Naive B cell (primary cell): ENCODE measurements around the gene PERM1. TPM values are rescaled to one million over a fixed set of nuclear protein-coding genes. Genes with fewer than 3 reads are reported as not detected.
"Not testable (repeated sequence)": the region's sequence is repeated elsewhere in the genome, so short reads cannot be mapped to it uniquely, and the experiment has no call there.

ENCODE experiments used
- ATAC-seq, 2 donors: fragments of 150-1000 bp; cut with Tn5 transposase; 2 replicates each; pipeline ENCODE4 v1.10.0; 2021; ENCODE audit warnings: low read depth in 2 of 2, mild to moderate bottlenecking in 2 of 2, moderate library complexity in 2 of 2
- DNase-seq: peaks from one replicate; pipeline ENCODE4 v3.0.0; 2022
- H3K27ac Mint-ChIP-seq, 6 donors: one replicate each; pipeline ENCODE4 v1.8.0; 2020 to 2022; ENCODE audit warnings: mild to moderate bottlenecking in 6 of 6, mixed read lengths in 6 of 6, moderate library complexity in 5 of 6, inconsistent platforms in 2 of 6
- H3K27me3 Mint-ChIP-seq, 3 donors: one replicate each; pipeline ENCODE4 v1.8.0; 2021 to 2022; ENCODE audit warnings: mixed read lengths in 3 of 3, mild to moderate bottlenecking in 1 of 3
- H3K36me3 Mint-ChIP-seq, 2 donors: one replicate each; pipeline ENCODE4 v1.8.0; 2020 to 2022; ENCODE audit warnings: mixed read lengths in 2 of 2, inconsistent platforms in 1 of 2, mild to moderate bottlenecking in 1 of 2
- H3K4me1 Mint-ChIP-seq, 3 donors: one replicate each; pipeline ENCODE4 v1.8.0; 2020 to 2022; ENCODE audit warnings: mixed read lengths in 3 of 3, inconsistent platforms in 1 of 3, mild to moderate bottlenecking in 1 of 3, moderate library complexity in 1 of 3
- H3K4me3 Mint-ChIP-seq, 8 donors: one replicate each; pipeline ENCODE4 v1.8.0; 2020 to 2022; ENCODE audit warnings: mild to moderate bottlenecking in 8 of 8, mixed read lengths in 8 of 8, moderate library complexity in 8 of 8, inconsistent platforms in 2 of 8
- H3K9me3 Mint-ChIP-seq, 7 donors: one replicate each; pipeline ENCODE4 v1.8.0; 2020 to 2022; ENCODE audit warnings: mixed read lengths in 7 of 7, mild to moderate bottlenecking in 5 of 7, inconsistent platforms in 2 of 7, moderate library complexity in 1 of 7
- polyA plus RNA-seq, 6 donors: library from polyadenylated mRNA; unstranded; fragments of 300-500 nt; fragmentation: Illumina TruSeq; gene quantifications; one replicate each; pipeline ENCODE4 v1.2.3, GENCODE V29; 2021; ENCODE audit warnings: low read depth in 6 of 6

The PERM1 gene
- polyA plus RNA-seq, 6 donors from 2014 or later = not detected

DNA sequence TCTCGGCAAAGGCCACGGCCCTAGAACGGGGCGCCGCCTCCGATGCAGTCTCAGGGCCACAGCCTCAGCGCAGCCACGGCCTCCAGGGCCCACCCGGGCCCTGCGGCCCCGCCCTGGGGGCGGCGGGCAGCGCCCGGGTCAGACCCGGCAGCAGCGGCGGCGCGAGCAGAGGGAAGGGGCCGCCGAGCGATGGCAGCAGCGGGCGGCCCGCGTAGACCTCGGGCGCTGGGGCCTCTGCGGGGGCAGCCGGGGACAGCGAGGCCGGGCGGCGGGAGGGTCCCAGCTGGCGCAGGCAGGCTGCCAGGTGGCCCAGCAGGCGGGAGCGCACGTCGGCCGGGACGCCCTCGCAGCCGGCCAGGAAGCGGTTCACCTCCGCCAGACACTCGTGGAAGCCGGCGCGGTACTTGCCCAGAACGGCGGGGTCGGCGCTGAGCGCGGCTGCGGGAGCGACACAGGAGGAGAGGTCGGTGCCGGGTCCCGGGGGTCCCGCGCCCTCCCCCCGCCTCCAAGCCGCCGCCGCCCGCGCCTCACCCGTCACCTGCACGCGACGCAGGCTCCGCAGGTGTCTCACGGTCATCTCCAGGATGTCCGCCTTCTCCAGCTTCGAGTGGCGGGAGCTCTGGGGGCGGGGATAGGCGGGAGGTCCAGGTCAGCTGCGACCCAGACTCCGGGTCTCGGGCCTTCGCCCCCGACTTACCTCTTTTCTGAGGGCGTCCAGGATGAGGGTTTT lies 17.3 kb upstream of the PERM1 start:
- ATAC-seq = peak; percentile 5 to 8
- DNase-seq = peak; percentile 39
- peaks cover 15 to 20% (median 19%) of the 10 kb centered on the region in 3 donors for H3K4me1 Mint-ChIP-seq
- H3K27me3 Mint-ChIP-seq = peaks cover 27 to 52% (median 37%) of the 10 kb centered on the region in 3 donors
- H3K27ac Mint-ChIP-seq = peak overlapping the region in 1 of 6 donors; percentile 71
- peak overlapping the region; percentile 30 to 79 (median 64) for H3K4me3 Mint-ChIP-seq
- H3K9me3 Mint-ChIP-seq = no peaks in the 10 kb centered on the region
- no peaks in the 10 kb centered on the region for H3K36me3 Mint-ChIP-seq

DNA sequence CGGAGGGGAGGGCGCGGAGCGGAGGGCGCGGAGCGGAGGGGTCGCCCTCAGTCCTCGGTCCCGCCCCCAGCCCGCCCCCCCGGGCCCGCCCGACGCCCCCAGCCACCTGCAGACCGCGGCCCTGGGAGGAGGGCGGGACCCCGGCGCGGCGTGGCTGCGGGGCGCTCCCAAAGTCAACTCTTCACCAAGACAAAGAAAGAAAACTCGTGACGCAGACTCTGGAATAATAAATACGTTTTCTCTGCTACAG lies 16.8 kb upstream of the PERM1 start:
- ATAC-seq (no peak), DNase-seq (no peak)
- Mint-ChIP-seq H3K27ac (peak overlapping the region in 2 of 6 donors; percentile 71 to 87), H3K4me3 (peak overlapping the region in 6 of 8 donors; percentile 43 to 79 (median 51)), H3K36me3 (no peaks in the 10 kb centered on the region), H3K4me1 (peaks cover 15 to 20% (median 19%) of the 10 kb centered on the region in 3 donors), H3K27me3 (peaks cover 27 to 50% (median 35%) of the 10 kb centered on the region in 3 donors), H3K9me3 (no peaks in the 10 kb centered on the region)

DNA sequence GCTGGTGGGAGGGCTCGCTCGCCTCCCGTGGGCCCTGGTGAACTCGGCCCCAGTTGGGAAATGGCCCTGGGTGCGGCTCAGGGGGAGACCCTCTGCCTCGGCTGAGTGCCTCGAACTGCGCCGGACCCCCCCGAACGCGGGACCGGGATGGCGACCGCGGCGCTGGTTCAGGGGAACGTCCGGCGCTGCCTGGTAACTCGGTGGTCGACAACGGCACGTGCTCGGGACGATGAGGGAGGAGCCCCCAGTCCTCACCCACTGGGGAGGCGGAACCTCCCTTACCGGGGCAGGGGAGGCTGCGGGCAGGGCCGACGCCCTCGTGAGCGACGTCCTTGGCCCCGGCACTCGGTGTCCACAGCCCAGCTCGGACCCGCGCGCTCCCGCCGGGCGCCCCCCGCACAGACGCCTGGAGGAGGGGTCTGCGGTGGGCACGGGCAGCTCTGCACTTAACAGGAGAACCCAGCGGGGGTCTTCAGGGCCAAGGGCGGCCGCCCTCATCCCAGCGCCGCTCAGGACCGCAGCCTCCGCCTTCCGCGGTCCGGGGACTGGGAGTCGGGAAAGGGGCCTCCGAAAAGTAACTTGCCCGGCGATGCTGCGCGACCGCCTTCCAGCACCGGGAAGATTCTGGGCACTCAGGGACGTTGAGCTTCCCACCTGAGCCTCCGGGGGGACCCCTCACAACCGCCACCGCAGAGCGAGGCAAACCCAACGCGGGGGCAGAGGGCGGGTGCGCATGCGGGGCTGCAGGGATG lies 16.3 kb upstream of the PERM1 start:
- Mint-ChIP-seq H3K27ac (peak overlapping the region in 2 of 6 donors; percentile 71 to 87), H3K27me3 (peaks cover 24 to 50% (median 35%) of the 10 kb centered on the region in 3 donors), H3K36me3 (no peaks in the 10 kb centered on the region), H3K9me3 (no peaks in the 10 kb centered on the region), H3K4me1 (peaks cover 15 to 20% (median 19%) of the 10 kb centered on the region in 3 donors), H3K4me3 (peak overlapping the region in 6 of 8 donors; percentile 38 to 79 (median 58))
- no peak for DNase-seq
- ATAC-seq = no peak

DNA sequence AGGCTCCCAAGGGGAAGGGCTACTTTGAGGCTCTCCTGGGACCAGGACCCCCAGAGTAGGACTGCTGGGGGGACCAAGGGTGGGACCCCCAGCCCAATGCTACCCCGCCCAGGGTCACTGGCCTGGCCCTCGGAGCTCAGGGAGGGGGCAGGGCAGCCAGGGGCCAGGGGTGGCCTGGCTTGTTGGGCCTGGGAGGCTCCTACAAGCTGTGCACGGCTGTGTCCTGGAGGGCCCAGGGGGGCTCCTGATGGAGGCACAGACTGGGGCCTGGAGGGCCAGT lies 15.8 kb upstream of the PERM1 start:
- DNase-seq (no peak), ATAC-seq (no peak)
- peaks cover 15 to 20% (median 19%) of the 10 kb centered on the region in 3 donors for H3K4me1 Mint-ChIP-seq
- H3K36me3 Mint-ChIP-seq = peaks cover 1 to 3% of the 10 kb centered on the region in 2 donors
- H3K27ac Mint-ChIP-seq = peak overlapping the region in 2 of 6 donors; percentile 59 to 71
- peak overlapping the region in 2 of 8 donors; percentile 25 to 48 for H3K4me3 Mint-ChIP-seq
- H3K9me3 Mint-ChIP-seq = peaks cover 0 to 2% (median 0%) of the 10 kb centered on the region in 7 donors
- H3K27me3 Mint-ChIP-seq = peaks cover 23 to 51% (median 40%) of the 10 kb centered on the region in 3 donors

DNA sequence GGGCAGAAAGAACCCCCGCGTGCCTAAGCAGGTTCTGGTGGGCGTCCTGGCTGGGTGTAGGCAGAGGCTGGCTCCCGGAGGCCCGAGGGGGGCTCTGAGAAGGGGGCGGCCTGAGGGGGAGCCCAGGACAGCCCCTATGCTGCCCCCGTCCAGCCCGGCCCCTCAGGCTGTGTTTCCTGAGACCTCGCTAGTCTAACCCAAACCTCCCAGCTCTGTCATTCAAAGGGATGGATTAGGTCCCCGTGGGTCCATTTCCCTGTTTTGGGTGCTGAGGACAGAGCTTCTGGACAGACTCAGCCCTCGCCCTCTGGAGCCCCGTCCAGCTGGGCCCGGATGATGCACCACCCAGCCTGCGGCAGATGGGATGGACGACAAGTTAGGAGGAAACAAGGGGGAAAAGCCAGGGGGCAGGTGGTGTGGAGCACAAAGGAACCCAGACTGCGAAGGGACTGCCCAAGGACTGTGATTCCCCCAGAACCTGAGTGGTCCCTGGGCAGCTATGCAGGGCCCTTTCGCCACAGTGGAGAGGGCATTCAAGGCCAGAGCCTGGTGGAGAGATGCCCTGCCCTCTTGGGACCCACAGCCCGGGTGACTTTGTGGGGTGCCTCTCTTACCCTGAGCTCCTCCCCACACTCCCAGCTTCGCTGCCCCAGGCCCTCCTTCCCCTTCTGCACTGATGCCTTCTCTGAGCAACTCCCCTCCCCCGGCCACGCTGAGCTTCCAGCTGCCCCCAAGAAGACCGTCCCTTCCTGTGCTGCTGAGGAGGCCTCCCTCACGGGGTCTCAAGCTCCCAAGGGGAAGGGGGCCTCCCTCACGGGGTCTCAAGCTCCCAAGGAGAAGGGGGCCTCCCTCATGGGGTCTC lies 15.2 kb upstream of the PERM1 start:
- DNase-seq (no peak), ATAC-seq (no peak)
- peaks cover 26 to 57% (median 46%) of the 10 kb centered on the region in 3 donors for H3K27me3 Mint-ChIP-seq
- H3K27ac Mint-ChIP-seq = peak overlapping the region in 3 of 6 donors; percentile 59 to 88 (median 71)
- peaks cover 6 to 7% of the 10 kb centered on the region in 2 donors for H3K36me3 Mint-ChIP-seq
- H3K9me3 Mint-ChIP-seq = peaks cover 0 to 6% (median 0%) of the 10 kb centered on the region in 7 donors
- H3K4me3 Mint-ChIP-seq = peak overlapping the region in 5 of 8 donors; percentile 26 to 77 (median 51)
- peaks cover 15 to 19% (median 17%) of the 10 kb centered on the region in 3 donors for H3K4me1 Mint-ChIP-seq

DNA sequence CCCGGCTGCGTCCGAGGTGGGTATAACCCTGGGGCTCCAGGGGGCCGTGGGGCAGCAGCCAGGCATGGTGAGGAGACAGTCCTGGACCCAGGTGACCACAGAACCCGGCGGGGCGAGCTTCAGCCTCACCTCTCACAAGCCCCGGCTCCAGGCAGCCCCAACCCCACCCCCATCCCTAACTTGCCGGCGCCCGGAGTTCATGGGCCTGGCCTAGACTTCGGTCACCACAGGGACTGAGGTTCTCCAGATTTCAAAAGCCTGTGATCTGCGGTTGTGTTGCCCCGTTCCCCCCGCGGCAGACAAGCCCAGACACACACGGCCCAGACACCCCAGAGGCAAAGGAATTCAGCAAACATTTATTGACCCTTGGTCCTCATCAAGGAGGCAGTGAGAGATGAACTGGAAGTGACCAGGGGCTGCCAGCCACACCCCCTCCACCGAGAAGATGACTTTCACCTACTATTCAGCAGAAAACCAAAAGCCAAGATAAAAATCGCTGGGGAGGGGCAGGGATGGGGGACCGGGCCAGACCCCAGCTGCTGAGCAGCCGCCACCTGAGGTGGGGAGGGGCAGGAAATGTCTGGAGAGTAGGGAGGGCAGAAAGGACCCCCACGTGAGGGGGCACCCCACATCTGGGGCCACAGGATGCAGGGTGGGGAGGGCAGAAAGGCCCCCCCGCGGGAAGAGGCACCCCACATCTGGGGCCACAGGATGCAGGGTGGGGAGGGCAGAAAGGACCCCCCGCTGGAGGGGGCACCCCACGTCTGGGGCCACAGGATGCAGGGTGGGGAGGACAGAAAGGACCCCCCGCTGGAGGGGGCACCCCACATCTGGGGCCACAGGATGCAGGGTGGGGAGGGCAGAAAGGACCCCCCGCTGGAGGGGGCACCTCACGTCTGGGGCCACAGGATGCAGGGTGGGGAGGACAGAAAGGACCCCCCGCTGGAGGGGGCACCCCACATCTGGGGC lies 14.1 kb upstream of the PERM1 start:
- H3K9me3 Mint-ChIP-seq = peaks cover 0 to 7% (median 3%) of the 10 kb centered on the region in 7 donors
- H3K27ac Mint-ChIP-seq = peak overlapping the region in 1 of 6 donors; percentile 61
- ATAC-seq (no peak), DNase-seq (no peak)
- peaks cover 29 to 66% (median 54%) of the 10 kb centered on the region in 3 donors for H3K27me3 Mint-ChIP-seq
- H3K4me3 Mint-ChIP-seq = peak overlapping the region in 2 of 8 donors; percentile 15 to 57
- H3K4me1 Mint-ChIP-seq = peaks cover 12 to 20% (median 13%) of the 10 kb centered on the region in 3 donors
- H3K36me3 Mint-ChIP-seq = peaks cover 6 to 13% of the 10 kb centered on the region in 2 donors

DNA sequence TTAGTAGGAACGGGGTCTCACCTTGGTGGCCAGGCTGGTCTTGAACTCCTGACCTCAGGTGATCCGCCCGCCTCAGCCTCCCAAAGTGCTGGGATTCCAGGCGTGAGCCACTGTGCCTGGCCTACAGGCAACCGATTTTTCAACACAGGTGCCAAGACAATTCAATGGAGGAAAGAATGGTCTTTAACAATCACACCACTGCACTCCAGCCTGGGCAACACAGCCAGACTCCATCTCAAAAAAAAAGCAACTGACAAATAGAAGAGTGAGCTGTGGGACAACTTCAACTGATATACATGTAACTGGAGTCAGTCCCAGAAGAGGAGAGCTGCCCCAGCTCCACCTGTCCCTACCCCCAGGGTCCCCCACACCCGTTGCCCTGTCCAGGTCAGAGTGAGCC lies 12.7 kb upstream of the PERM1 start:
- peaks cover 6 to 16% (median 11%) of the 10 kb centered on the region in 3 donors for H3K4me1 Mint-ChIP-seq
- H3K27ac Mint-ChIP-seq, H3K9me3 Mint-ChIP-seq, DNase-seq, ATAC-seq: not testable (repeated sequence)
- peaks cover 29 to 73% (median 51%) of the 10 kb centered on the region in 3 donors for H3K27me3 Mint-ChIP-seq
- H3K4me3 Mint-ChIP-seq = peak overlapping the region in 1 of 8 donors; percentile 20
- peaks cover 6 to 13% of the 10 kb centered on the region in 2 donors for H3K36me3 Mint-ChIP-seq

DNA sequence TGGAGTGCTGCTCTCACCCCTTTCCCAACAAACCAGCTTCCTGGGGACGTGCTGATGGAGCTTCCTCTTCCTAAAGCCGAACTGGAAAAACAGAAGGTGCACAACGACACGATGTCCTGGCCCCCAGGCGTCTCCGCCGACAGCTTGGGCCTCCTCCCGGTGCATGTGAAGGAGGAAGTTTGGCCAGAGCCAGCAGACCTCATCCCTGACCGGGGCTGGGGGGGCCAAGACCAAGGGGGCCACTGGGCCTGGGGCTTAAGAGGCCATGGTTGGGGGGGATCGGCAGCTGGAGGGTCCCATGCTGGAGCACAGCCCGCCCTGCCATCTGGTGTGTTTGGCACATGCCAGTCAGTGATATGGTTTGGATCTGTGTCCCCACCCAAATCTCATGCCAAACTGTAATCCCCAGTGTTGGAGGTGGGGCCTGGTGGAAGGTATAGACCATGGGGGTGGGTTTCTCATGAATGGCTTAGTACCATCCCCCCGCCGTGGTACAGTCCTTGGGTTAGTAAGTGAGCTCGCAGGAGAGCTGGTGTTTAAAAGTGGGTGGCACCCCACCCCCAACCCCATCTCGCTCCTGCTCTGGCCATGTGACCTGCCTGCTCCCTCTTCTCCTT lies 11.6 kb upstream of the PERM1 start:
- Mint-ChIP-seq H3K27ac (no peak overlapping the region), H3K9me3 (peaks cover 0 to 7% (median 4%) of the 10 kb centered on the region in 7 donors), H3K4me3 (no peak overlapping the region), H3K4me1 (peaks cover 6 to 16% (median 11%) of the 10 kb centered on the region in 3 donors), H3K27me3 (peaks cover 38 to 84% (median 62%) of the 10 kb centered on the region in 3 donors), H3K36me3 (peaks cover 6 to 18% of the 10 kb centered on the region in 2 donors)
- DNase-seq = no peak
- ATAC-seq = no peak

DNA sequence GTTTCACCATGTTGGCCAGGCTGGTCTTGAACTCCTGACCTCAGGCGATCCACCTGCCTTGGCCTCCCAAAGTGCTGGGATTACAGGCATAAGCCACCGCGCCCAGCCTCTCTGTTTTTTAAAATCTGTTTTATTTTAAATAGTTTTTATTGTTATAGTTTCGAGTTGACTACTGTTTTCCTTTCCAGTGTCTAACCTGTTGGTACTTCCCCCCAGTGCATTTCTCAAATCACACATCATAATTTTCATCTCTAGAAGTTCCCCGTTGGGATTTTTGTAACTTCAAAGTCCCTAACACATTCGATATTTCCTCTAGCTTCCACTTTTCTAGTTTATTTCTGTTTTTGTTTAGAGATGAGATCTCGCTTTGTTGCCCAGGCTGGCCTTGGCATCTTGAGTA lies 10.5 kb upstream of the PERM1 start:
- peaks cover 6 to 18% of the 10 kb centered on the region in 2 donors for H3K36me3 Mint-ChIP-seq
- peaks cover 44 to 89% (median 62%) of the 10 kb centered on the region in 3 donors for H3K27me3 Mint-ChIP-seq
- H3K4me1 Mint-ChIP-seq = peaks cover 2 to 14% (median 10%) of the 10 kb centered on the region in 3 donors
- no peak overlapping the region for H3K27ac Mint-ChIP-seq
- no peak overlapping the region for H3K4me3 Mint-ChIP-seq
- DNase-seq = no peak
- peaks cover 0 to 10% (median 4%) of the 10 kb centered on the region in 7 donors for H3K9me3 Mint-ChIP-seq
- ATAC-seq = no peak

DNA sequence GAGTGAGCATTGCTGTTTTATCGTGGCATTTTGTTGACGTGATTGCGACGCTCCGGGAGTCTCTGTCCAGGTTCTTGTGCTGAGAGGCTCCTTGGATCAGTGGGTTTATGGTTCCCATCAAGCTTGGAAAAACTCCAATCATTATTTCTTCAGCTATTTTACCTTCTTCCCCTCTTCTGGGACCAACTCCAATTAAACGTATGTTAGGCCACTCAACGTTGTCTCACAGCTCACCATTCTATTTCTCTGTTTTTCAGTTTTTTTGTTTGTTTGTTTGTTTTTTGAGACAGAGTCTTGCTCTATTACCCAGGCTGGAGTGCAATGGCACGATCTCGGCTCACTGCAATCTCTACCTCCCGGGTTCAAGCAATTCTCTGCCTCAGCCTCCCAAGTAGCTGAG lies 10.0 kb upstream of the PERM1 start:
- Mint-ChIP-seq H3K27ac (no peak overlapping the region), H3K4me1 (peaks cover 0 to 10% (median 6%) of the 10 kb centered on the region in 3 donors), H3K36me3 (peaks cover 6 to 18% of the 10 kb centered on the region in 2 donors), H3K27me3 (peaks cover 44 to 85% (median 58%) of the 10 kb centered on the region in 3 donors), H3K4me3 (no peak overlapping the region), H3K9me3 (peaks cover 0 to 10% (median 4%) of the 10 kb centered on the region in 7 donors)
- ATAC-seq = no peak
- DNase-seq = no peak

DNA sequence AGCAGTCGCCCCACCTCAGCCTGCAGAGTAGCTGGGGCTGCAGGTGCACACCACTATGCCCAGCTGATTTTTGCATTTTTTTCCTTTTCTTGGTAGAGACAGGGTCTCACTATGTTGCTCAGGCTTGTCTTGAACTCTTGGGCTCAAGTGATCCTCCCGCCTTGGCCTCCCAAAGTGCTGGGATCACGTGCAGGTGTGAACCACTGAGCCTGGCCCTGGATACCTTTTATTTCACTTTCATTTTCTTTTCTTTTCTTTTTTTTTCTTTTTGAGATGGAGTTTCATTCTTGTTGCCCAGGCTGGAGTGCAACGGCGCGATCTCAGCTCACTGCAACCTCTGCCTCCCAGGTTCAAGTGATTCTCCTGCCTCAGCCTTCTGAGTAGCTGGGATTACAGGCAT lies 9.4 kb upstream of the PERM1 start:
- Mint-ChIP-seq H3K27ac (peak overlapping the region in 1 of 6 donors; percentile 44), H3K36me3 (peaks cover 6 to 18% of the 10 kb centered on the region in 2 donors), H3K27me3 (peaks cover 44 to 87% (median 55%) of the 10 kb centered on the region in 3 donors)
- not testable (repeated sequence) for H3K4me3 Mint-ChIP-seq, DNase-seq, H3K4me1 Mint-ChIP-seq, H3K9me3 Mint-ChIP-seq, ATAC-seq

DNA sequence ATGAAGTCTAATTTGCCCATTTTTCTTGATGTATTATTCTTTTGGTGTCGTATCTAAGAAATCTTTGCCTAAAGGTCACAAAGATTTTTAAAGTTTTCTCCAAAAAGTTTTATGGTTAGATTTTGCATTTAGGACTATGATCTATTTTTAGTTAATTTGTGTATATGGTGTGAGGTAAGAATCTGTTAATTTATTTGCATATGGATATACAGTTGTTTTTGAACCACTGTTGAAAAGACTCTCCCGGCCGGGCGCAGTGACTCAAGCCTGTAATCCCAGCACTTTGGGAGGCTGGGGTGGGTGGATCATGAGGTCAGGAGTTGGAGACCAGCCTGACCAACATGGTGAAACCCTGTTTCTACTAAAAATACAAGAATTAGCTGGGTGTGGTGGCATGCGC lies 6.2 kb upstream of the PERM1 start:
- not testable (repeated sequence) for H3K9me3 Mint-ChIP-seq, H3K27ac Mint-ChIP-seq, ATAC-seq, H3K4me3 Mint-ChIP-seq, DNase-seq, H3K4me1 Mint-ChIP-seq
- Mint-ChIP-seq H3K27me3 (peaks cover 36 to 86% (median 46%) of the 10 kb centered on the region in 3 donors), H3K36me3 (peaks cover 6 to 18% of the 10 kb centered on the region in 2 donors)
